HepG2 (cell line): ENCODE data around the gene ZNF48. TPM values are rescaled to one million over a fixed set of nuclear protein-coding genes. Genes with fewer than 3 reads are reported as not detected.

ENCODE experiments used
- ATM ChIP-seq: fragments of 450-650 bp; IDR thresholded peaks from 2 replicates; pipeline ENCODE4 v1.7.1; 2017; ENCODE audit warnings: mild to moderate bottlenecking, borderline replicate concordance
- CC2D1A ChIP-seq: sonication (generic); formaldehyde crosslinking; IDR thresholded peaks from 2 replicates; pipeline ENCODE4 v1.8.1; 2023; ENCODE audit warnings: mild to moderate bottlenecking, missing genetic modification reagents
- GABPB1 ChIP-seq: IDR thresholded peaks from 2 replicates; pipeline ENCODE4 v1.6.1; 2016; ENCODE audit warnings: mild to moderate bottlenecking, missing genetic modification reagents, moderate library complexity, missing compliant biosample characterization
- GMEB2 ChIP-seq: IDR thresholded peaks from 2 replicates; pipeline ENCODE4 v1.6.1; 2016; ENCODE audit warnings: missing biosample characterization, missing genetic modification reagents, low read depth
- GTF3A ChIP-seq: sonication (generic); formaldehyde crosslinking; conservative IDR thresholded peaks from 2 replicates; pipeline ENCODE4 v1.4.0; 2020; ENCODE audit warnings: mild to moderate bottlenecking, missing genetic modification reagents
- HIC2 ChIP-seq: sonication (generic); formaldehyde crosslinking; IDR thresholded peaks from 2 replicates; pipeline ENCODE4 v1.9.0; 2022; ENCODE audit warnings: low read depth, missing genetic modification reagents
- NCOA5 ChIP-seq: sonication (generic); formaldehyde crosslinking; IDR thresholded peaks from 2 replicates; pipeline ENCODE4 v1.4.0; 2020; ENCODE audit warnings: missing genetic modification reagents
- NONO ChIP-seq, 2 experiments: fragments of 450-650 bp in 1 of 2; sonication (generic) in 1 of 2; formaldehyde crosslinking in 1 of 2; IDR thresholded peaks in 1 of 2; conservative IDR thresholded peaks in 1 of 2; 2 replicates each; pipeline versions ENCODE4 v1.6.1 to v1.8.0; 2017 to 2022; ENCODE audit warnings: mild to moderate bottlenecking in 1 of 2, missing genetic modification reagents in 1 of 2, moderate library complexity in 1 of 2
- NR2F6 ChIP-seq, 2 experiments: IDR thresholded peaks; 2 replicates each; pipeline ENCODE4 v1.6.1; 2016; ENCODE audit warnings: antibody characterized with exemption in 1 of 2, mild to moderate bottlenecking in 1 of 2
- SRSF4 ChIP-seq: fragments of 200-400 bp; formaldehyde crosslinking; IDR thresholded peaks from one replicate; pipeline ENCODE4 v1.6.1; 2018; ENCODE audit warnings: mild to moderate bottlenecking, low read depth, low read length, moderate library complexity; ENCODE audit not compliant: poor library complexity, severe bottlenecking
- TCF7 ChIP-seq: sonication (generic); IDR thresholded peaks from 2 replicates; pipeline ENCODE4 v1.6.1; 2016; ENCODE audit warnings: antibody characterized with exemption, low read depth
- THRA ChIP-seq: sonication (generic); formaldehyde crosslinking; IDR thresholded peaks from 2 replicates; pipeline ENCODE4 v1.4.0; 2020; ENCODE audit warnings: missing genetic modification reagents, borderline replicate concordance
- ZBTB44 ChIP-seq: sonication (generic); formaldehyde crosslinking; IDR thresholded peaks from 2 replicates; pipeline ENCODE4 v1.4.0; 2020; ENCODE audit warnings: missing genetic modification reagents
- ZFP90 ChIP-seq: sonication (generic); formaldehyde crosslinking; IDR thresholded peaks from 2 replicates; pipeline ENCODE4 v1.8.0; 2022; ENCODE audit warnings: missing genetic modification reagents, mild to moderate bottlenecking, inconsistent platforms, borderline replicate concordance
- ZNF138 ChIP-seq: sonication (generic); formaldehyde crosslinking; IDR thresholded peaks from 2 replicates; pipeline ENCODE4 v1.5.0; 2020; ENCODE audit warnings: mild to moderate bottlenecking, low read depth, missing genetic modification reagents
- ZNF180 ChIP-seq: sonication (generic); formaldehyde crosslinking; IDR thresholded peaks from 2 replicates; pipeline ENCODE4 v1.4.0; 2020; ENCODE audit warnings: low read depth, missing genetic modification reagents, borderline replicate concordance
- ZNF235 ChIP-seq: sonication (generic); formaldehyde crosslinking; IDR thresholded peaks from 2 replicates; pipeline ENCODE4 v1.8.1; 2023; ENCODE audit warnings: mild to moderate bottlenecking, missing genetic modification reagents, borderline replicate concordance
- ZNF253 ChIP-seq: sonication (generic); formaldehyde crosslinking; IDR thresholded peaks from 2 replicates; pipeline ENCODE4 v1.8.0; 2022; ENCODE audit warnings: mild to moderate bottlenecking, missing genetic modification reagents, borderline replicate concordance
- ZNF3 ChIP-seq: IDR thresholded peaks from 2 replicates; pipeline ENCODE4 v1.7.0; 2017; ENCODE audit warnings: inconsistent platforms
- ZNF333 ChIP-seq: sonication (generic); formaldehyde crosslinking; IDR thresholded peaks from 2 replicates; pipeline ENCODE4 v1.4.0; 2020; ENCODE audit warnings: mild to moderate bottlenecking, missing genetic modification reagents, borderline replicate concordance
- ZNF432 ChIP-seq: sonication (generic); formaldehyde crosslinking; IDR thresholded peaks from 2 replicates; pipeline ENCODE4 v1.5.0; 2020; ENCODE audit warnings: missing genetic modification reagents, mild to moderate bottlenecking, borderline replicate concordance
- ZNF781 ChIP-seq: sonication (generic); formaldehyde crosslinking; IDR thresholded peaks from 2 replicates; pipeline ENCODE4 v1.5.1; 2020; ENCODE audit warnings: borderline replicate concordance, mild to moderate bottlenecking, missing genetic modification reagents; ENCODE audit errors: not compliant biosample characterization
- polyA plus RNA-seq, 8 experiments: library from polyadenylated mRNA; depleted of rRNA in 3 of 8; stranded (reverse) in 7 of 8; unstranded in 1 of 8; fragments of >200 nt; fragmentation: Illumina TruSeq in 4 of 8; extraction: Trizol in 4 of 8; gene quantifications; 2 replicates each; pipeline versions ENCODE4 v1.2.1 to v1.2.3, GENCODE V29; 2011 to 2016; ENCODE audit warnings: low read depth in 4 of 8, missing spikeins in 1 of 8, mixed read lengths in 1 of 8; ENCODE audit not compliant: insufficient read depth in 1 of 8
- total RNA-seq, 5 experiments: library from RNA; depleted of rRNA; stranded (reverse); fragments of >200 nt; fragmentation: Illumina TruSeq; extraction: Trizol; gene quantifications; 2 replicates each; pipeline ENCODE4 v1.2.3, GENCODE V29; 2016; ENCODE audit warnings: low read depth in 1 of 5
- TF ChIP-seq, protein P1 (sequence below): IDR thresholded peaks from 2 replicates; pipeline ENCODE4 v1.6.1; 2012; ENCODE audit warnings: inconsistent platforms

Gene ZNF48
- total and polyA plus RNA-seq, 2 of the 13 experiments (the other 11 are each of a cell fraction or from before 2014, with no cell fraction given): 9.9 to 12.3 TPM

- TF ChIP-seq THRA: peak; percentile 87; the same call in 1 of the 2 replicates
- TF ChIP-seq ZNF432: no peak
- TF ChIP-seq ZNF3: peak; percentile 85; the same call in 1 of the 2 replicates
- TF ChIP-seq ZBTB44 (CRISPR knock-in tag): no peak
- TF ChIP-seq ZFP90 (CRISPR knock-in tag): no peak
- TF ChIP-seq NCOA5 (CRISPR knock-in tag): no peak
- no peak for TF ChIP-seq GTF3A
- TF ChIP-seq NONO (IDR thresholded peaks at IDR 0.05): no peak
- peak; percentile 31; the same call in 1 of the 2 replicates for TF ChIP-seq NONO (CRISPR knock-in tag; conservative IDR thresholded peaks at IDR 0.05)
- TF ChIP-seq ZNF253: no peak
- peak; percentile 64 for TF ChIP-seq NR2F6 (IDR thresholded peaks at IDR 0.05)
- TF ChIP-seq NR2F6 (CRISPR knock-in tag; IDR thresholded peaks at IDR 0.05): peak; percentile 76
- no peak for TF ChIP-seq ATM
- no peak for TF ChIP-seq ZNF235
- TF ChIP-seq GABPB1: no peak
- TF ChIP-seq ZNF781 (CRISPR knock-in tag): no peak
- TF ChIP-seq, protein P1, sequence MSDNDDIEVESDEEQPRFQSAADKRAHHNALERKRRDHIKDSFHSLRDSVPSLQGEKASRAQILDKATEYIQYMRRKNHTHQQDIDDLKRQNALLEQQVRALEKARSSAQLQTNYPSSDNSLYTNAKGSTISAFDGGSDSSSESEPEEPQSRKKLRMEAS: peak; percentile 53; the same call in 1 of the 2 replicates
- 0 out of 2 replicates have a peak, but pooled peaks have one; percentile 14 for TF ChIP-seq GMEB2 (CRISPR knock-in tag)
- no peak for TF ChIP-seq ZNF138
- TF ChIP-seq ZNF180: no peak
- peak; percentile 21; the same call in 1 of the 2 replicates for TF ChIP-seq HIC2 (CRISPR knock-in tag)
- no peak for TF ChIP-seq TCF7
- TF ChIP-seq SRSF4: no peak
- no peak for TF ChIP-seq ZNF333 (CRISPR knock-in tag)
- TF ChIP-seq CC2D1A (CRISPR knock-in tag): no peak
Measured at GRCh38 chr16:30401768-30402425, 6.7 kb downstream of the ZNF48 start (continued).
